Fibroblast of skin of right quadriceps (primary cell): Measurements from ENCODE around the gene NUP210.

ENCODE experiments used
- DNase-seq: peaks from one replicate; pipeline ENCODE4 v3.0.0-alpha.2; 2013

Gene NUP210

GRCh38 chr3:13269711-13270378 lies 150.3 kb downstream of the NUP210 start:
- no peak for DNase-seq

- DNase-seq = no peak
Measured at GRCh38 chr3:13268961-13269441, 151.1 kb downstream of the NUP210 start.

GRCh38 chr3:13268120-13268519 lies 152.0 kb downstream of the NUP210 start:
- no peak for DNase-seq

- DNase-seq = no peak
Measured at GRCh38 chr3:13266651-13267362, 153.3 kb downstream of the NUP210 start.
